Activated T-cell treated with anti-CD3 and anti-CD28 coated beads for 24 hours (primary cell): ENCODE results near the gene SLC24A3.

Experiments
- DNase-seq: peaks from one replicate; pipeline ENCODE4 v3.0.0-alpha.2; 2020; ENCODE audit warnings: low read depth

The SLC24A3 gene

DNA sequence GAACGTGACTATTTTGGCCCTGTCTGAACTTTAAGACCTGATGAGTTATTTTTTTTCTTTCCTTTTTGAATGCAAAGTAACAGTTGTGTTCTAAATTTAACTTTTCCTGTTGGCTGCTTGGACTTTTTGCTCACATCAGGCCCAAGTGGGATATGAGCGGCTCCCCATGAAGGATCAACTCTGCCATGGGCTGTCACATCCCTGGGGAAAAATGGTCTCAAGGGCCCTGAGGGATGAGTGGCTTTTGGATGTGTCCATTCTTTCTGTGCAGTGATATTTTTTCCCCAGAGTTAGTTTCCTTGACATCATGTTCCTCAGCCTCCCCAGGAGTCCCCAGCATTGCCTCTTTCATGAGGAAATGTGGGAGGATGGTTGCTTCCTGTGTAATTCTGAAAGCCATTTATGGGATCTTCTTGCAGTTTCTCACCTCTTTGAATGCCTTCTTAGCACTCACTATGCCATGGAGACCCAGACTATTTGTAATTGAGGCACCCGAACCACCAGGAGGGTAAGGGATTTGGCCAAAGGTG is 92.5 kb downstream of the SLC24A3 start:
- DNase-seq: no peak

DNA sequence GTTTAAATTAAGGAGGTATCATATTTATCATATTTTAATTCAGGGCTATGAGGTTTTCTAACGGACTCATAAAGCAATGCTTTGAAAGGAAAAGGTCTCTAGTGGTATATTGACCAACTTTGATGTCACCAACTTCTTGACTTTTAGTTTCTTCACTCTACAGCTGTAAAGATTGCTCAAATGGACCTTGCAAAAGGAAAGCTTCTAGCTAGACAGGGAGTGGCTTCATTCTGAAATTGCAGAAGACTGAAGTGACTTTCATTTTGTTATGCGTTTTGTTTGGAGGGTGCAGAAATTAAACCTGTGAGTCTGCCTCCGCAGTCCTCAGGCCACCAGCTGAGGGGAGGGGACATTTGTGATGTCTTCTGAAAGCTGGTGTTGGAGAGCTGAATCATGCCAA is 95.7 kb downstream of the SLC24A3 start:
- no peak for DNase-seq

DNA sequence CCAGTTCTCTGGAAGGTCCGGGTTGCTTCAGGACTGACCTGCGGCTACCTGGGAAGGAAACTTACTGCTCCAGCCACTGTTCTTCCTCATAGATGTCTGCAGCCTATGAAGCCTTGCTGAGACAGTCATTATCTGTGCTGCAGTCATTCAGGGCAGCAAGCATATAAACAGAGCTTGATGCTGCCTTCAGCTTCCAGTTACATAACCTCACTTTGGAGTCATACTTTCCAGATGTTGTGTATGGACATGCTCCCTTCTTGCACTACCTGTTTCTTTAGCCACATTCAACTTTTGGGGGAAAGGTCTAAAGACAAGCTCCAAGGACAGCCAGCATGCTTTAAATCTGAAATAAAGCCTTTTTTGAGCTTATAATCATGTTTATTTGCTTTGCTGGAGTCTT is 98.1 kb downstream of the SLC24A3 start:
- DNase-seq: no peak

DNA sequence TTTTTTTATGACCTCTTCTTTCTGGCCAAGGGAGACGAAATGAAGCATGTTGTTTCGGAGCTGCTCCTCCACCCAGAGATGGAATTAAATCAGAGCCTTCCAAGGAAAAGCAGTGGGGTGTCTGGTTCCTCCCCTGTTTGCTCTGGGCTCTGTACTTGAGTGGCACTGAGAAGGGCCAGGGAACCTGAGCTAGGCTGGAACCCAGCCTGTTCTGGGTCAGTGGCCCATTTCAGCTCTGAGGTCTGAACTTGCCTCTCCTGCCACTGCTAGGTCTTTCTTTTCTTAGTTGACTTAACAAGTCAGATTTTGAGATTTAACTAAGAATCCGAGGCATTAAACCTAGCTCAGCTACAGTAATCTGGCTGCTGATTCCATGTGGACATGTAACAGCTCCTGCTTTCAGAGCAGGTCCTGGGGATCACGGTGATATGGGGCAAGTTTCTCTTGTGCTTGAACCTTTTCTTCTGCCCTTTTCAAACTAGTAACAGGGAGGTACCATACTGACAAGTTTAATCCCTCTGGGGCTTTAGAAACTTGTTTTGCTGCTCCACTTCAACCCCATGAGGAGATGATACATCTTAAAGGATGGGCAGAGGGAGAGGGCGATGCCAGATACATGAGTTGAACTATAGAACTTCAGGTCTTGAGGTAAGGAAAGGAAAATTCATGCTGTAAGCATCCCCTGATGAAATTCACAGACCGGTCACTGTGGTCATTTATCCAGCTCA is 101.1 kb downstream of the SLC24A3 start:
- DNase-seq: no peak

DNA sequence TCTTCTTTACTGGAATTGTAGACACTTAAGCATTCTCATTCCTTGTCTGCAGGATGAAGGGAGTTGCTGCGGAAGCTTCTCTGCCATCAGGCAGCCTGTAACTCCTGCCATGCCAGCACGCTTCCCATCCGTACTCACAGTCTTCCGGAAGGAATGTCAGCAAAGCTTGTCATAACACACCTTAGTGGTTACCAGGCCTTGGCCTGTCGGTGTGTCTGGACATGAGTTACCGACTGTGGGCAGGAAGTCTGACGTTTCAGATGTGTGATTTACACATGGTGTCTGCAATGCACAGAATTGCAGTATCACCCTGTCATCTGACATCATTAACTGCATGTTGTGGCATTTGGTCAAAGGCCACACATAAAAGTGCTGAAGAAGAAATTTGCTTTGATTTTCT is 102.2 kb downstream of the SLC24A3 start:
- no peak for DNase-seq

DNA sequence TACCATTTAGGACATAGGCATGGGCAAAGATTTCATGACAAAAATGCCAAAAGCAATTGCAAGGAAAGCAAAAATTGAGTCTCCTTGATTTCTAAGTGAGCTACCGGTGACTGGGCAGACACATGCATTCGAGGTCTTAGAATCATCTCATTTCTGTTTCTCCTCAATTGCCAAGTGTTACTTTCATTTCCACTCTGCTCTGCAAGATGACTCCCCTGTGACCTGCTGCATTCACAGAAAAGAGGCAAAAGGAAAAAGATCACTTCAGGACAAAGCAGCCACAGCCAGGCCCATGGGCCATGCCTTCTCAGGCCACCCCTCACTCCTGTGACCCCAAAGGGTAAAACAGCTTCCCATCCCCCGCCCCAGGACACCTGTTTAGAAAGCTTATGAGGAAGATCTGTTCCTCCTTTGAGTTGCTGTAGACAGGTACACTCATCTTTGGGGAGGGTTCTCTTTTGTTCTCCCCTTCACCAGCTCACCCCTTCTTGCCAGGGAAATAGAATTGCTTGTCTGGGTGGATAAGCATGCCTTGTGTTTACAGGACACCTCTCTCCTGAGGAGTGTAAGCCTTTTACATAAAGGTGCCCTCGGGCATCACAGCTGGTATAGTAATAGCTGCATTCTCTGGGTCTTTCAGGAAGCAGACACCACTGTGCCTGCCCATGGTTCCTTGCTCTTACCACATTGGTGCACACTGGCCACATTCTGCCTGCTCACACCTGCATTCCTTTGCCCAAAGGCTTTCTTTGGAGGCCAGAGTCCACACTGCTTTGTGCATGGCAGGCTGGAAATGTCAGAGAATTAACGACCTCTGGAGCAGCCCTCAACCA is 105.0 kb downstream of the SLC24A3 start:
- no peak for DNase-seq

DNA sequence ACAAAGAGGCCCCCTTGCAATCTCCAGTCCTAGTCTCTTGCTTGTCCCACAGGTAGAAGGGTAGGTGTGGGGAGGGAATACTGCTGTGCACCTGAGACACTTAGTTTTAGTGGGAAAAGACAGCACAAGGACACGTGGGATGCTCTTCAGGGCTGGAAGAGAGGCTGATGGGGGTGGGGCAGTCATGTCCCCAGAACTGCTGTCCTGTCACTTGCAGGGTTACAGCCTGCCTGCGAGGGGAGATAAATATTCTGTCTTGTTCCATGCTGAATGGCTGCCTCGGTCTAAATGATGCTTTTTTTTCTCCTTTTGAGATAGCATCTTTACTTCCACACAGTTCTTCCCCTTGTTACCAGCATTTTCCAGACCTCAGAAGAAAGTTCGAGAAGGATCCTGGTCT is 106.2 kb downstream of the SLC24A3 start:
- DNase-seq: no peak

DNA sequence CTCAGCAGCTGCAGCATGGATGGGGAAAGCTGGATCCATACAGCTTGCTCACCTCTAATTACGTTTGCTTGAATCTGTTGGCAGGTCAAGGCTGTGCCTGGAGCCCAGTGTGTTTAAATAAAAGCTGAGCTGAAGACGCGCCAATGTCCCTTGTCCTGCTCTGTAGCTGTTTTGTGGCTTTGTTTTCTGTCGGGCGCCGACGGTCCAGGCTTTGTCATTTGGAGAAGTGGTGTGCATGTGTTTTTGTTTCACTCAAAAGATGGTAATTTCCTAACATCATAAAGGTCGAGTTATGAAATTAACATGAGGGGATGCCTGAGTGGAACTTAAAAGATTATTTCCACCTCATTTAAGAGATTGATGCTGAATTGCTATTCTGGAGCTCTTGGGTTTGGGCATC is 107.6 kb downstream of the SLC24A3 start:
- DNase-seq: no peak

DNA sequence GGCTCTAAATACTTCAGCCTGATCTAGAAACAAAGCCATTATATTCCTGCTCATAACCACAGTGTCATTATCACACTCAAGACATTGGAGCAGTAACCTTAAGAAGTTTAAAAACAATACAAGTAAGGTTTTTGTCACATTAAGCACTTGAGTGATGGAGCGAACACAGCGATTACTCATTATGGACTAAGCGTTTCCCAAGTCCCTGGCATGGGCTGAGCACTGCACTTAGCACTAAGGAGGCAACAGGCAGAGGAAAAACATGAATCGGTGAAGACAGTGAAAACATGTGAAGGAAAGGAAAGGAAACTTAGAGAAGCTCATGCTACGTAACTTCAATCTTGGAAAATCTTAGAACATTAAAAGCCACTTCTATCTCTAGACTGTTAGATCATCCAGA is 108.7 kb downstream of the SLC24A3 start:
- no peak for DNase-seq

DNA sequence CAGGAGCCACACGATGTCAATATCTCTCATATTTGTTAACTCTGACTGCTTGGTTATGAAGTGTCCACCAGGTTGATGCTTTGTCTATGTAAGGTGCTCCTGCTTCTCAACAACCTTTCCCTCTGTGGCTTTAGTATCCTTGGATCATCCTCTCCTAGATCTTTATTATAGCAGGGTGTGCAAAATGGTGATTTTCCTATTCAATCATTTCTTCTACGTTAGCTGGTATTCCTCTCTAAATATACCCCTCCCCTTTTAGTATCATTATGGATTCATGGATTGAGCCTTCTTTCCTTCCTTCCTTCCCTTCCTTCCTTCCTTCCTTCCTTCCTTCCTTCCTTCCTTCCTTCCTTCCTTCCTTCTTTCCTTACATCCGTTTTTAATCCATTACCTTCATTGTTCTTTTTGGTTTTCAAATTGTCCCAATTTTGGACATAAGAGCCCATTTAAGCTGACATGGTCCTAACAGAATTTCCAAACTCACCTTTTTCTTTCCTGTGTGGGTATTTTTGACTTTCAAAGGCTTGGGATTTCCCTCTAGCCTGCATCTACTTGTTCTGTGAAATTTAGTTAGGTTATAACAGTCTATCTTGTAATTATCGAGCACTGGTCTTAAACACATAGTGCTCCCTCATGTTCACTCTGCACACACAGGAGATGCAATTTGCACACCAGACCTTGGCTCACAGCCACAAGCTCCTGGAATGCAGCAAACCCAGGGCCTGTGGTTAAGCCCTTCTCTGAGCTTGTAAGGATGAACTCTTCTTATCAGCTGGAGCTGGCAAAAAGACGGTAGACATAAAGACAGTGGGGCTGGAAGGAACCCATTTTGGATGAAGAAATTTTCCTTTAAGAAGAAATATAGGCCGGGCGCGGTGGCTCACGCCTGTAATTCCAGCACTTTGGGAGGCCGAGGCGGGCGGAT is 109.9 kb downstream of the SLC24A3 start:
- DNase-seq: no peak

DNA sequence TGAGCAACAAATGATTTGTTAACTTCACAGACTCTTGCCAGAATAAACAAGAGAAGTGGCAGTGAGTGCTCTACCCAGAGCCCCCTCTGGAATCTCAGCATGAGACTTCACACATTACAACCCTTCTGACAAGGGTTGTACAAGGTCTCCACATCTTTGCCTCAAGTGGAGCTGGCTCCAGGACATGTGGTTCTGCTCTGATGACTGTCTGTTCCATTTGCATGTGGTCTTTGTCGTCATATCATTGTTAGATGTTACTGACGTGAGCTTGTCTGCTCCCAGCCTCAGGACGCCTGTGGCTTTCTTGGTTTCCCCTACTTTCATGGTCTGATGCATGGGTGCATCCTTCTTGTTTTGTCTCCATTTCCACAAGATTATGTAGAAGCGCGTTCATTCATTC is 115.0 kb downstream of the SLC24A3 start:
- no peak for DNase-seq

DNA sequence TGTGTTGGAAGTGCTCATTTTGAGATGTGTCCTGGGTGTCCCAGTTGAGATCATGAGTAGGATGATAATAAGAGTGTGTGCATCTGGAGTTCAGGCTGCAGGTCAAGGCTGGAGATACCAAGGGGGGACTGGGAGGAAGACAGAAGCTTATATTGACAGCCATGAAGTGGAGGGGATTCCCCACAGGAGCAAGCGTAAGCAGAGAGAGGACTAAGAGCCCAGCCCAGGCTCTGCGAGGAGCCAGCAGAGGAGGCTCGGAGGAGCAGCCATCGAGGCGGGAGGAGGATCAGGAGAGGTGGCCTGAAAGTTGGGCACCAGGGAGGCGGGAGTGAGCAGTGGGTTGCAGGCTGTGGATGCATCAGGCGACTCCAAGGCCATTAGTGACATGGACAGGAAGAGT is 116.2 kb downstream of the SLC24A3 start:
- DNase-seq: no peak

DNA sequence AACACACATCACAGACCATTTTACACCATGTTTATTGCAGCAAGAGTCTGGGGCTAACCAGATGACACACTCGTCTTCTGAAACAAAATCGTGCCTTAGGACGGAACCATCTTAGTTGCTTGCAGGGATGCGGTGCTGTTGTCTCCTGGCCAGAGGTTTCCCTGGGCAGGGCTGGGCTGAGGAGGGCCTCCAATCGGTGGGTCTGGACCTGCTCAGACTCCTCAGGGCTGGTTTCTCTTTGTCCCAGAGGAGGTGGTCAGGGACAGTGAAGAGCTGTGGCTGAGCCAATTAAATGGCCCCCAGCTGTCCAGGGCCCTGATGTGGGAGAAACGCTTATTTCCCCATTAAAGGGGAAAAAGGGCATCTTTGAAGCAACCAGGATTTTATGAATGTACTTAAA is 117.6 kb downstream of the SLC24A3 start:
- DNase-seq: no peak

DNA sequence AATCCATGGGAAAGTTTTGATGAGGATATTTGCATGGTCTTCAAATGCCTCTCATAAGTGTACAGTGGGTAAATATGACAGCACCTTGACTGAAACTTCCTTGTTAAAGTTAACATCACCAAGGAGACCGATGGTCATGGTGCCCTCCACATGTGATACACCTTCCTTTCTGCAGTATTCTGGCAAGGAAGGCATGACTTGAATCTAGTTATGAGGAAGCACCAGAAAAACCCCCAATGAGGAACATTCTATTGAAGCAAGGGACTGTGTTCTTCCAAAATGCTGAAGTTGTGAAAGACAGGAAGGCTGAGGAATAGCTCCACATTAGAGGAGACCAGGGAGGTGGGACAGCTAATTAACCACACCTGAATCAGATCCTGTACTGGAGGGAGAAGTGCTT is 118.3 kb downstream of the SLC24A3 start:
- DNase-seq: no peak

DNA sequence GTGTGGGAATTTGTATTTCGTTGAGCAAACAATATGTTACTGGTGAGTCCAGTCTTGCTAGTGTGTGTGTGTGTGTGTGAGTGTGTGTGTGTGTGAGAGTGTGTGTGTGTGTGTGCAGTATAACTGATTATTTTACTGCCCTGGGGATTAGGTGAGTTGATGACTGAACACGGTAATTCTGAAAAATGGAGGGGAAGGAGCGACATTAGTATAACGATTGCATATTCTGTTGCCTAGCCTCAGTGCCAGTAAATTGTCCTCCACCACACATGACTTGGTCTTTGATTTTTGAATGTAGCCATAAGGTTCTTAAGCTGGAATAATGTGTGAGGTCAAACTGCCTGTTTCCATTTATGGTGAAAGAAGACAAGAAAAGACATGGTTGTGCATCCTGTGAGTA is 121.1 kb downstream of the SLC24A3 start:
- no peak for DNase-seq

DNA sequence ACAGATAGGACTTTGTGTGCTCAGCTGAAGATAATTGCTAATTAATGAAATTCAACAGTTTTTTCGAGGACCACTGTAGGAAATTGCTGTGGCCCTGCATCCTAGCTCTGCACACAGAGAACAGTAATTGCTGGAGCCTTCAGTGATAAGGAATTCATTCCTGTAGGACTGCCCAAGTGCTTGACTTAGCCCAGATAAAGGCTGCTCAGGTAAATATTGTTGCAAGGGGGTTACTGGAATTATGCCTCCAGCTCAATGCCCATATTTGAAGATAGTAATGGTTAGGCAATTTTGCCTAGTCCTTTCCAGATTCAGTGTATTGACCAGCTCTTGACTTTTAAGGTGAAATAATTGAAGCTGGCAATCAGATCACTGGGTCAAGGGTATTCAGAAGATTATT is 122.9 kb downstream of the SLC24A3 start:
- no peak for DNase-seq

DNA sequence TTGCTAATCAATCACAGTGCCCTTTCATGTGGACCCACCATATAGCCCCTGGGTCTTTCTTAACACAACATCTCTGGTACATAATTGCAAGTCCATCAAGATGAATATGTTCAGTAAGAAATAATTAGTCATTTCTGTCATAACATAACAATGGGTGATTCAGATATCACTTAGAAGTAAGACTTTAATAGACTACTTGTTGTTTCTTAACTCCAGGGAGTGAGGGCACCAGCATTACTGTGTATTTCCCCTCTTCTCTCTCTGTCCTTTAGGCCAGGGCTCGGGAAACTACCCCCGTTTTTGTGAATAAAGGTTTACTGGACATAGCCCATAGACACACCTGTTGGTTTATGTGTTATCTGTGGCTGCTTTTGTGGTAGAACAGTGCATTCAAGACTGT is 123.5 kb downstream of the SLC24A3 start:
- no peak for DNase-seq

DNA sequence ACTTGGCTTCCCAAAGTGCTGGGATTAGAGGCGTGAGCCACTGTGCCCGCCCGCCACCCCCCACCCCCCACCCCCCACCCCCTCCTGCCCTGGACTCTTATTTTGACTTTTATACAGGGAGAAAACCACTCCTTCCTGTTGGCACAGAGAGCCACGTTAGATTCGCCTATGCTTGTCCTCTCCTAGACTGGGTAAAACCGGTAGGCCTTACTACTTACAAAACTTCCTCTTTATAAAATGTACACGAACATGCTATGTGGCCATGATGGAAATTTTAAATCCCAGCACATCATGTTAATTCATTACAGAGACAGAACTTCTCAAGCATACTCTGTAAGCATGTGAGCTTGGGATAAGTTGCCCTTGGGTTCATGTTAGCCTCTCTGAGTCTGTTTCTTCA is 124.2 kb downstream of the SLC24A3 start:
- DNase-seq: no peak

DNA sequence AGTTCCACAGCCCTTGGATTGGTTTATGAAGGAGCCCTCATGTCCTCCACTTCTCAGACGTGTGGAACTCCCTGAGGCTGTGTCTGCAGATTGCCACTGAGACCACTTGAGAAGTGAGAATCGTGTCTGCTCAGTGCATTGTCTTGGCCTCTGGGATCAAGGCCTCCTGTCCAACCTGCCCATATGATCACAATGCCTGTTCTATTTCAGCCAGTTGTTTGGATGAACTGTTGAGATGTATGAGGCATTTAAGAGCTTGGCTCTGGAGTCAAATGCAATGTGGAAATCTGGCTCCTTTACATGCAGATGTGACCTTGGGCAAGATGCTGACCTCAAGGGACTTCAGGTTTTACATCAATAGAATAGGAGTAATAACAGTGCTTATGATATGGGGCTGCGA is 125.9 kb downstream of the SLC24A3 start:
- no peak for DNase-seq

DNA sequence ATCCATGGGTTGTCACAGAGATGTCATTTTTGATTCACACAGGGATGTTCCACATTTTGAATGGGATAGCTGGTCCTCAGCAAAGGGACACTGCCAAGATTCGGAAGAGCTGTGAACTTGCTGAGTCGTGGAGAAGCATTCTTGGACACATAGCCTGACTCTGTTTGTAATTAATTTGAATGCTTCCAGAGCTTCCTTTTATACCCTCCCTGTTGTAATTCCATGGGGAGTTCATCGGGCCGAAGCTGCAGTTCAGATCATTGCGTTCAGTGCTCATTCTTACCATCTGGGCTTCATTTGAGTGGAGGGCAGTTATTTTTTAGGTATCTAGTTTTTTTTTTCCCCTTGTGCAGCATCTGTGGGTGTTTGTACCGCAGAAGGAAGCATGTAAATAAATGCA is 126.5 kb downstream of the SLC24A3 start:
- DNase-seq: no peak

DNA sequence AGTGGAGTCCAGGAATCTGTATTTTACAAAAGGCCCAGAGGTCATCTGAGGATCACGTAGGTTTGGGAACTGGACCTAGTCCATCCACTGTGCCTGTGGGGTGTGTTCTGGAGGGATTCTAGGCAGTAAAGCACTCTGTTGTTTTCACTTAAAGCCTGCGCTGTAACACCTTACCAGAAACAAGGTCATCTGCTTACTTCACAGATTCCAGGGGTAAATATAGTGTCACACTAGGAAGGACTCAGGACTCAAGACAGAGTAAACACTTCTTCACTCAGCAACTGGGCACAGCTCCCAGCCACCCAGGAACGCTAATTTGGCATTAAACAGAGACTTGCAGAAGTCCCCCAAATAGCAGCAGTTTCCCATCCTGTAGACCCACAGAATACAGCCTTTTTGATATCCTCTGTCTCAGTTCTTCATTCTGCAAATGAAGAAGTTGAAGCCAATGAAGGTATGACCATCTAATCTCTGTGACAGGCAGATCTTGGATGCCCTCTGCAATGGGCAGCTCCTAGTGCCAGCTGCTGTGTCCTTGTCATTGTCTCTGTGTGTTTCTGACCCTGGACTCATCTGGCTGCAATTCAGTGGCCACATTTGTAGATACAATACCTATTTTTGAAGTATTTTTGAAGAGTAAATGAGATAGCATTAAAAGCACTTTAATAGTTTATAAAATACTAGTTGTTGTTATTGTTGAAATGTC is 129.1 kb downstream of the SLC24A3 start:
- no peak for DNase-seq

DNA sequence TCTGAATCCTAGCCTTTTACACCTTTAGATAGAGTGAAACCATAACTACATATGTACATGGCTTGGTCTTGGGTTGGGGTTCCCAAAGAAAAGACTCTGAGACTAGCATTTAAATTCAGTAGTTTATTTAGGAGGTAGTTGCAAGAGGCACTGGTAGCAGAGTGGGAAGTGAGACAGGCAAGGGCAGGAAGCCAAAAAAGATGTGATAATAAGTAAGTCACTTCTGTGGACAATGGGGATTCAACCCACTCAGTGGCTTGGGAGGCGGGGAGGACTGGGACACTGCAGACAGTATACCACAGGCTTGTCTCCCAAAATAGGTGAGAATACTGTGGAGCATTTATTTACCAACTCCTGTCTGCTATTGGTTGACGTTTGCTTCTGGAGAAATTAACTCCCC is 131.9 kb downstream of the SLC24A3 start:
- DNase-seq: no peak
